SH-SY5Y (cell line): ENCODE data around the gene C4B.
"Not testable (repeated sequence)": the region's sequence is repeated elsewhere in the genome, so short reads cannot be mapped to it uniquely, and the experiment has no call there.

Experiments used
- GATA2 ChIP-seq: IDR thresholded peaks from 2 replicates; pipeline ENCODE4 v1.6.1; 2011; ENCODE audit warnings: mild to moderate bottlenecking, low read depth, low read length
- GATA3 ChIP-seq: IDR thresholded peaks from 2 replicates; pipeline ENCODE4 v1.6.1; 2011; ENCODE audit warnings: low read depth, mild to moderate bottlenecking, low read length, moderate library complexity

C4B gene

GRCh38 chr6:32014547-32014946, at the start of gene C4B:
Gene C4B (plus strand): TSS chr6:32014795. CDS start chr6:32014846, 51 bp downstream.
- not testable (repeated sequence) for TF ChIP-seq GATA2, GATA3

- no peak for TF ChIP-seq GATA3
- TF ChIP-seq GATA2 = no peak
Observed at GRCh38 chr6:31965700-31966099, 48.9 kb upstream of the C4B start.

GRCh38 chr6:31966506-31966905, 48.1 kb upstream of the C4B start:
- no peak for TF ChIP-seq GATA2

- TF ChIP-seq GATA2 (no peak), GATA3 (no peak)
Observed at GRCh38 chr6:31966997-31967925, 47.3 kb upstream of the C4B start.

- TF ChIP-seq GATA3 (no peak), GATA2 (no peak)
Observed at GRCh38 chr6:31967926-31968320, 46.7 kb upstream of the C4B start.

GRCh38 chr6:31968326-31968725, 46.3 kb upstream of the C4B start:
- no peak for TF ChIP-seq GATA2
- TF ChIP-seq GATA3 = no peak

- TF ChIP-seq GATA2 (no peak), GATA3 (no peak)
Observed at GRCh38 chr6:31968791-31969711, 45.5 kb upstream of the C4B start.

- no peak for TF ChIP-seq GATA3
- no peak for TF ChIP-seq GATA2
Observed at GRCh38 chr6:31969712-31970603, 44.6 kb upstream of the C4B start.

GRCh38 chr6:31970604-31971271, 43.9 kb upstream of the C4B start:
- TF ChIP-seq GATA2 (no peak), GATA3 (no peak)

- TF ChIP-seq GATA2 (no peak), GATA3 (no peak)
Observed at GRCh38 chr6:31971279-31971992, 43.2 kb upstream of the C4B start.

- no peak for TF ChIP-seq GATA3
- TF ChIP-seq GATA2 = no peak
Observed at GRCh38 chr6:31971993-31972708, 42.4 kb upstream of the C4B start, which contains the start of gene DXO. Gene DXO (minus strand): TSS chr6:31972138. CDS start chr6:31971675, 463 bp downstream.
